Upper lobe of left lung (tissue), 4 donors: Measurements from ENCODE around the gene PHF2.

ENCODE experiments used
- CTCF ChIP-seq, 6 experiments: fragments of 450-650 bp in 4 of 6; fragments of 200-600 bp in 2 of 6; sonication (generic) in 2 of 6; IDR thresholded peaks; one replicate each; pipeline ENCODE4 v1.5.1; 2016 to 2019; ENCODE audit warnings: antibody characterized with exemption in 6 of 6
- EP300 ChIP-seq, 4 donors: sonication (generic); formaldehyde crosslinking; IDR thresholded peaks; one replicate each; pipeline ENCODE4 v1.5.1; 2017; ENCODE audit warnings: antibody characterized with exemption in 4 of 4, control low read depth in 2 of 4
- POLR2A ChIP-seq, 4 donors: fragments of 450-650 bp; IDR thresholded peaks; one replicate each; pipeline ENCODE4 v1.5.1; 2016 to 2017; ENCODE audit warnings: antibody characterized with exemption in 4 of 4, mild to moderate bottlenecking in 2 of 4
- POLR2AphosphoS5 ChIP-seq, 2 donors: sonication (generic); formaldehyde crosslinking; IDR thresholded peaks; one replicate each; pipeline ENCODE4 v1.5.1; 2017; ENCODE audit warnings: antibody characterized with exemption in 2 of 2

GRCh38 chr9:93698140-93698908 is 121.9 kb downstream of the PHF2 start:
- TF ChIP-seq CTCF (IDR thresholded peaks at IDR 0.05) (no peak), POLR2A (IDR thresholded peaks at IDR 0.05) (no peak), POLR2AphosphoS5 (IDR thresholded peaks at IDR 0.05) (no peak), EP300 (IDR thresholded peaks at IDR 0.05) (no peak)
